HEK293 (cell line): ENCODE measurements around the gene PLEKHG5.

ENCODE experiments used
- CTCF ChIA-PET: fragments of 350-600 bp; formaldehyde crosslinking; extraction: SDS; loops from one replicate; lab custom pipeline; 2021; ENCODE audit warnings: antibody characterized with exemption; lab: Yijun Ruan, JAX
- POLR2A ChIA-PET: fragments of 300-600 bp; formaldehyde crosslinking; extraction: SDS; loops from one replicate; lab custom pipeline; 2020; ENCODE audit warnings: antibody characterized with exemption, inconsistent platforms; lab: Yijun Ruan, JAX
- H3K27ac ChIP-seq: fragments of 200-500 bp; sonication (Bioruptor generic); 2 replicates; pipeline ENCODE4 v1.5.1; 2014; ENCODE audit warnings: low read depth, low read length, control low read depth, inconsistent platforms; ENCODE audit errors: extremely low read depth
- H3K36me3 ChIP-seq, 2 experiments: fragments of 200-500 bp in 1 of 2; sonication (Bioruptor generic) in 1 of 2; 1 replicate in 1 of 2; 2 replicates in 1 of 2; pipeline ENCODE4 v1.5.1; 2014 to 2017; ENCODE audit warnings: inconsistent platforms in 2 of 2, low read length in 2 of 2; ENCODE audit not compliant: control insufficient read depth in 2 of 2, insufficient read depth in 1 of 2
- H3K4me1 ChIP-seq: fragments of 200-500 bp; sonication (Bioruptor generic); 2 replicates; pipeline ENCODE4 v1.5.1; 2014; ENCODE audit warnings: mild to moderate bottlenecking, low read length, inconsistent platforms; ENCODE audit not compliant: control insufficient read depth, insufficient read depth
- H3K4me3 ChIP-seq: 2 replicates; pipeline ENCODE4 v1.5.1; 2011; ENCODE audit warnings: low read depth, mild to moderate bottlenecking, control low read depth, low read length, moderate library complexity
- H3K9me3 ChIP-seq: fragments of 200-500 bp; sonication (Bioruptor generic); 2 replicates; pipeline ENCODE4 v1.5.1; 2014; ENCODE audit warnings: low read depth, low read length, inconsistent platforms; ENCODE audit not compliant: control insufficient read depth, insufficient read depth
- FEZF1 ChIP-seq: fragments of 450-650 bp; formaldehyde crosslinking; IDR thresholded peaks from 2 replicates; pipeline ENCODE4 v1.5.1; 2016; ENCODE audit warnings: missing biosample characterization, missing genetic modification characterization
- GLIS2 ChIP-seq: fragments of 450-650 bp; formaldehyde crosslinking; IDR thresholded peaks from 2 replicates; pipeline ENCODE4 v1.5.1; 2016; ENCODE audit warnings: missing biosample characterization, missing genetic modification characterization
- INSM2 ChIP-seq: fragments of 450-650 bp; formaldehyde crosslinking; IDR thresholded peaks from 2 replicates; pipeline ENCODE4 v1.5.1; 2016; ENCODE audit warnings: missing biosample characterization, missing genetic modification characterization
- MZF1 ChIP-seq: fragments of 450-650 bp; formaldehyde crosslinking; IDR thresholded peaks from 2 replicates; pipeline ENCODE4 v1.5.1; 2017; ENCODE audit warnings: missing biosample characterization, missing genetic modification characterization, borderline replicate concordance
- OVOL3 ChIP-seq: fragments of 450-650 bp; formaldehyde crosslinking; IDR thresholded peaks from 2 replicates; pipeline ENCODE4 v1.5.1; 2016; ENCODE audit warnings: missing biosample characterization, missing genetic modification characterization
- PRDM10 ChIP-seq: fragments of 450-650 bp; formaldehyde crosslinking; IDR thresholded peaks from 2 replicates; pipeline ENCODE4 v1.5.1; 2016; ENCODE audit warnings: missing biosample characterization, missing genetic modification characterization
- SP2 ChIP-seq: fragments of 450-650 bp; formaldehyde crosslinking; IDR thresholded peaks from 2 replicates; pipeline ENCODE4 v1.5.1; 2016; ENCODE audit warnings: missing biosample characterization, missing genetic modification characterization
- TCF7L2 ChIP-seq: IDR thresholded peaks from 2 replicates; pipeline ENCODE4 v1.6.1; 2011; ENCODE audit warnings: low read depth, mild to moderate bottlenecking, inconsistent platforms, low read length, moderate library complexity, borderline replicate concordance
- ZEB2 ChIP-seq: fragments of 450-650 bp; formaldehyde crosslinking; IDR thresholded peaks from 2 replicates; pipeline ENCODE4 v1.5.1; 2016; ENCODE audit warnings: missing biosample characterization, missing genetic modification characterization
- ZNF19 ChIP-seq: fragments of 450-650 bp; formaldehyde crosslinking; IDR thresholded peaks from 2 replicates; pipeline ENCODE4; 2016; ENCODE audit warnings: missing biosample characterization, missing genetic modification characterization, low read depth
- ZNF211 ChIP-seq: fragments of 450-650 bp; formaldehyde crosslinking; IDR thresholded peaks from 2 replicates; pipeline ENCODE4 v1.5.1; 2016; ENCODE audit warnings: low read depth, missing biosample characterization, missing genetic modification characterization
- ZNF23 ChIP-seq: fragments of 450-650 bp; formaldehyde crosslinking; IDR thresholded peaks from 2 replicates; pipeline ENCODE4 v1.5.1; 2016; ENCODE audit warnings: missing biosample characterization, missing genetic modification characterization, borderline replicate concordance
- ZNF248 ChIP-seq: fragments of 450-650 bp; formaldehyde crosslinking; IDR thresholded peaks from 2 replicates; pipeline ENCODE4 v1.5.1; 2017; ENCODE audit warnings: missing biosample characterization, missing genetic modification characterization
- ZNF341 ChIP-seq: fragments of 450-650 bp; formaldehyde crosslinking; IDR thresholded peaks from 2 replicates; pipeline ENCODE4; 2016; ENCODE audit warnings: low read depth, missing biosample characterization, missing genetic modification characterization
- ZNF362 ChIP-seq: fragments of 450-650 bp; formaldehyde crosslinking; IDR thresholded peaks from 2 replicates; pipeline ENCODE4 v1.5.1; 2016; ENCODE audit warnings: missing biosample characterization, missing genetic modification characterization
- ZNF488 ChIP-seq: fragments of 450-650 bp; formaldehyde crosslinking; IDR thresholded peaks from 2 replicates; pipeline ENCODE4 v1.5.1; 2016; ENCODE audit warnings: missing biosample characterization, missing genetic modification characterization
- ZNF501 ChIP-seq: fragments of 450-650 bp; formaldehyde crosslinking; IDR thresholded peaks from 2 replicates; pipeline ENCODE4 v1.5.1; 2016; ENCODE audit warnings: missing biosample characterization, missing genetic modification characterization
- ZNF560 ChIP-seq: fragments of 450-650 bp; formaldehyde crosslinking; IDR thresholded peaks from 2 replicates; pipeline ENCODE4 v1.5.1; 2017; ENCODE audit warnings: missing biosample characterization, missing genetic modification characterization, borderline replicate concordance
- ZNF585B ChIP-seq: fragments of 450-650 bp; formaldehyde crosslinking; IDR thresholded peaks from 2 replicates; pipeline ENCODE4 v1.5.1; 2016; ENCODE audit warnings: missing biosample characterization, missing genetic modification characterization
- ZNF626 ChIP-seq: fragments of 450-650 bp; sonication (Bioruptor Pico); formaldehyde crosslinking; IDR thresholded peaks from 2 replicates; pipeline ENCODE4 v1.5.1; 2018; ENCODE audit warnings: missing biosample characterization, missing genetic modification characterization, inconsistent platforms
- ZNF843 ChIP-seq: fragments of 450-650 bp; formaldehyde crosslinking; IDR thresholded peaks from 2 replicates; pipeline ENCODE4 v1.5.1; 2016; ENCODE audit warnings: missing biosample characterization, missing genetic modification characterization
- TF ChIP-seq, protein P1 (sequence below): fragments of 450-650 bp; IDR thresholded peaks from 2 replicates; pipeline ENCODE4 v1.5.1; 2018; ENCODE audit warnings: missing biosample characterization, mild to moderate bottlenecking, missing genetic modification characterization
- TF ChIP-seq, protein P2 (sequence below): fragments of 450-650 bp; formaldehyde crosslinking; IDR thresholded peaks from 2 replicates; pipeline ENCODE4 v1.5.1; 2016; ENCODE audit warnings: missing biosample characterization, missing genetic modification characterization

Gene PLEKHG5

DNA sequence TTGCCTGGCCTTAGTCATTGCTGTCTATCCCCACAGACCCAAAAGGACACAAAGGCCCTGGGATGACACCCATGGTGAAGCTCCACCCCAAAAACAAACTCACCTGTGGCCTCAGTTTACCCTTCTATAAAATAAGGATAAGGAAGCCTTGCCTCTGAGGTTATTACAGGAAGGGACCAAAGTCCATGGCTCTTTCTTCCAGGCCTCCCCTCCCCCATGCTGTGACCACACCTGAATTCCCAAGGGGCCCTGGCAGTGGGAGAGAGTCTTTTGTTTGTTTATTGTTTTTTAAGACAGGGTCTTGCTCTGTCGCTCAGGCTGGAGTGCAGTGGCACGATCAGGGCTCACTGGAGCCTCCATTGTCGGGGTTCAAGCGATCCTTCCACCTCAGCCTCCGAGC lies 15.0 kb downstream of the PLEKHG5 start:
- POLR2A ChIA-PET = no interaction called here
- no peak overlapping the region for H3K27ac ChIP-seq
- CTCF ChIA-PET = interaction anchor here (0.7 to 3.4 kb wide), 12 partner anchors 8 to 229 kb away, joined by 3 to 19 read pairs (median 4); partner anchors contain the start of gene TNFRSF25
- peaks cover 0 to 20% of the 10 kb centered on the region in 2 experiments; a peak in 1 of 3 replicates for H3K36me3 ChIP-seq
- H3K4me1 ChIP-seq = no peaks in the 10 kb centered on the region
- H3K4me3 ChIP-seq = no peak overlapping the region
- TF ChIP-seq FEZF1 (tag by site-specific recombination) = no peak
- TF ChIP-seq ZEB2 (tag by site-specific recombination) = peak; percentile 54
- no peaks in the 10 kb centered on the region for H3K9me3 ChIP-seq

GRCh38 chr1:6475381-6476133 lies 15.9 kb downstream of the PLEKHG5 start:
- ChIA-PET POLR2A (no interaction called here), CTCF (interaction anchor here (0.6 to 3.4 kb wide), 12 partner anchors 7 to 228 kb away, joined by 3 to 19 read pairs (median 4); partner anchors contain the start of gene TNFRSF25)
- H3K27ac ChIP-seq = no peak overlapping the region
- peaks cover 0 to 28% of the 10 kb centered on the region in 2 experiments; a peak in 1 of 3 replicates for H3K36me3 ChIP-seq
- H3K9me3 ChIP-seq = no peaks in the 10 kb centered on the region
- no peaks in the 10 kb centered on the region for H3K4me1 ChIP-seq
- H3K4me3 ChIP-seq = no peak overlapping the region
- TF ChIP-seq OVOL3 (tag by site-specific recombination) (no peak), ZNF23 (tag by site-specific recombination) (no peak), INSM2 (tag by site-specific recombination) (no peak), ZNF248 (tag by site-specific recombination) (no peak), ZNF488 (no peak), ZNF585B (tag by site-specific recombination) (no peak), PRDM10 (tag by site-specific recombination) (peak; percentile 85), ZNF560 (no peak), ZNF501 (peak; percentile 46; the same call in 1 of the 2 replicates), ZNF19 (no peak), ZNF362 (no peak), ZNF341 (no peak), GLIS2 (peak; percentile 35; the same call in 1 of the 2 replicates), ZNF626 (tag by site-specific recombination) (no peak), SP2 (tag by site-specific recombination) (no peak), MZF1 (tag by site-specific recombination) (no peak), ZNF843 (tag by site-specific recombination) (no peak), ZNF211 (tag by site-specific recombination) (no peak), TCF7L2 (no peak)
- TF ChIP-seq, protein P1, sequence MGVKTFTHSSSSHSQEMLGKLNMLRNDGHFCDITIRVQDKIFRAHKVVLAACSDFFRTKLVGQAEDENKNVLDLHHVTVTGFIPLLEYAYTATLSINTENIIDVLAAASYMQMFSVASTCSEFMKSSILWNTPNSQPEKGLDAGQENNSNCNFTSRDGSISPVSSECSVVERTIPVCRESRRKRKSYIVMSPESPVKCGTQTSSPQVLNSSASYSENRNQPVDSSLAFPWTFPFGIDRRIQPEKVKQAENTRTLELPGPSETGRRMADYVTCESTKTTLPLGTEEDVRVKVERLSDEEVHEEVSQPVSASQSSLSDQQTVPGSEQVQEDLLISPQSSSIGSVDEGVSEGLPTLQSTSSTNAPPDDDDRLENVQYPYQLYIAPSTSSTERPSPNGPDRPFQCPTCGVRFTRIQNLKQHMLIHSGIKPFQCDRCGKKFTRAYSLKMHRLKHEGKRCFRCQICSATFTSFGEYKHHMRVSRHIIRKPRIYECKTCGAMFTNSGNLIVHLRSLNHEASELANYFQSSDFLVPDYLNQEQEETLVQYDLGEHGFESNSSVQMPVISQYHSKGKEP (tag by site-specific recombination) = no peak
- TF ChIP-seq, protein P2, sequence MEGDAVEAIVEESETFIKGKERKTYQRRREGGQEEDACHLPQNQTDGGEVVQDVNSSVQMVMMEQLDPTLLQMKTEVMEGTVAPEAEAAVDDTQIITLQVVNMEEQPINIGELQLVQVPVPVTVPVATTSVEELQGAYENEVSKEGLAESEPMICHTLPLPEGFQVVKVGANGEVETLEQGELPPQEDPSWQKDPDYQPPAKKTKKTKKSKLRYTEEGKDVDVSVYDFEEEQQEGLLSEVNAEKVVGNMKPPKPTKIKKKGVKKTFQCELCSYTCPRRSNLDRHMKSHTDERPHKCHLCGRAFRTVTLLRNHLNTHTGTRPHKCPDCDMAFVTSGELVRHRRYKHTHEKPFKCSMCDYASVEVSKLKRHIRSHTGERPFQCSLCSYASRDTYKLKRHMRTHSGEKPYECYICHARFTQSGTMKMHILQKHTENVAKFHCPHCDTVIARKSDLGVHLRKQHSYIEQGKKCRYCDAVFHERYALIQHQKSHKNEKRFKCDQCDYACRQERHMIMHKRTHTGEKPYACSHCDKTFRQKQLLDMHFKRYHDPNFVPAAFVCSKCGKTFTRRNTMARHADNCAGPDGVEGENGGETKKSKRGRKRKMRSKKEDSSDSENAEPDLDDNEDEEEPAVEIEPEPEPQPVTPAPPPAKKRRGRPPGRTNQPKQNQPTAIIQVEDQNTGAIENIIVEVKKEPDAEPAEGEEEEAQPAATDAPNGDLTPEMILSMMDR (tag by site-specific recombination) = peak; percentile 84
